ENCODE results near the gene WNK2.

DNA sequence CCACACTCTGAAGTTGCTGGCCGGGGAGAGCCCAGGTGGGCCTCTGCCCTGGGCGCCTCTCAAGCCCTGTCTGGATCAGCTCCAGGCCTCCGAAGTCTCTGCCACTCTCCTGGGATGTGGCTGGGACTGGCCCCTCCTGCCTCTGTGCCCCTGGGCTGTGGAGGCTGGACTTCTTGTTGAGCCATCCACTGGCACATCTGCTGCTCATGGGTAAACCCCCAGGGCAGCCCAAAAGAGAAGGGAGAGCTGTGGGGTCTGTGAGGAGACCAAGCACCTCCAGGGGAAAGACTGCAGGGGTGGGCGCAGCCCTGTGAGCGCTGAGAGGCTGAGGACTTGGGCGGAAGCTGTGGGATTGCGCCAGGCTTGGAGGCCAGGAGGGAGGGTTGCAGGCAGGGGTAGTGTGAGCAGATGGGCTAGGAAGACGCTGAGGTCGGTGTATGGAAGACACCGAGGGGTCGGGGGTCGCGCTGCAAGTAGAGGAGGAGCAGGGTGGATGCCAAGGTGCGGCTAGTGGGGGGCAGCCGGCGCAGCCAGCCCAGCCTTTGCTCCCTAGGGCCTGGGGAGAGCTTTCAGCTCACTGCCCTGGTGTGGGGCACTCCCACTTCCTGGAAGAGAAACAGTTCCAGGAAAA lies 118.1 kb downstream of the WNK2 start:
- no peak for TF ChIP-seq POLR2A (IDR thresholded peaks at IDR 0.05; ENCODE audit: low read depth, low read length)
- TF ChIP-seq POLR2AphosphoS5 (IDR thresholded peaks at IDR 0.05; ENCODE audit: low read depth, low read length), result no peak
- TF ChIP-seq POU2F2 (IDR thresholded peaks at IDR 0.05; ENCODE audit: low read depth, low read length), result no peak
- TF ChIP-seq TAF1 (IDR thresholded peaks at IDR 0.05; ENCODE audit: low read depth, low read length), result no peak
- no peak for TF ChIP-seq SPI1 (IDR thresholded peaks at IDR 0.05; ENCODE audit: low read depth, low read length)
